ENCODE results near the gene AXIN2. TPM values are rescaled to one million over a fixed set of nuclear protein-coding genes. Genes with fewer than 3 reads are reported as not detected.

Gene AXIN2
- total RNA-seq, 1 donor from 2014 or later, result 3.7 TPM

DNA sequence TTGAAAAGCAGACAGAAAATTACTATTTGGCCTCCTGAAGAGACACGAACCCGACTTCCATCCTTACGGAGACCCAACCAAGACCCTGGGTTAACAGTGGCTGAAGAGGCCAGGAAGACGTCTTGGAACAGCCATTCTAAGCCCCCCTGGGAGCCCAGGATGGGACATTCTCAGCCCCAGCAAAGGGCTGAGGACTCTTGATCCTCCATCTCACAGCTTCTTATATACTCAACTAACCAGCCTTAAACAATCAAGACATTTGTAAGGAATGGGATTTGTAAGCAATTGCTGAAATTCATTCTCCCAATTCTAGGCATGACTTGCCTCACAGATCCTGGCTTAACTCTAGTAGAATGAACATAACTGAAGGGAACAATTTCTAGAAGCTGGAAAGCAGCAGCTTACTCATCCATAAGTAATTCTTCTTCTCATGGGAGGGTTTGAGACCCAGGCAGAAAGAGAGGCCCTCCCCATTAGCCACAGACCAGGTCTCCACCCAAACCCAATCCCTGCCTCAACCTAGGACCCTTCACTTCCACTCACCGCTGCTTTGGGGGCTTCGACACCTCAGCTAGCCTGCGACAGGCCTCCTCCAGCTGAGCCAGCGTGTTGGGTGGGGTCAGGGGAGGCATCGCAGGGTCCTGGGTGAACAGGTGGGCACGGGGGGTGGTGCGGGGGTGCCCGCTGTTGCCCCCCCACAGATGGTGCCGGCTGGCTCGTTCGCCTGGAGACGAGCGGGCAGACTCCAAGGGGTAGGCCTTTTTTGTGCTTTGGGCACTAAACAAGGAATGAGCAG lies 25.5 kb downstream of the AXIN2 start:
- TF ChIP-seq, protein P1, sequence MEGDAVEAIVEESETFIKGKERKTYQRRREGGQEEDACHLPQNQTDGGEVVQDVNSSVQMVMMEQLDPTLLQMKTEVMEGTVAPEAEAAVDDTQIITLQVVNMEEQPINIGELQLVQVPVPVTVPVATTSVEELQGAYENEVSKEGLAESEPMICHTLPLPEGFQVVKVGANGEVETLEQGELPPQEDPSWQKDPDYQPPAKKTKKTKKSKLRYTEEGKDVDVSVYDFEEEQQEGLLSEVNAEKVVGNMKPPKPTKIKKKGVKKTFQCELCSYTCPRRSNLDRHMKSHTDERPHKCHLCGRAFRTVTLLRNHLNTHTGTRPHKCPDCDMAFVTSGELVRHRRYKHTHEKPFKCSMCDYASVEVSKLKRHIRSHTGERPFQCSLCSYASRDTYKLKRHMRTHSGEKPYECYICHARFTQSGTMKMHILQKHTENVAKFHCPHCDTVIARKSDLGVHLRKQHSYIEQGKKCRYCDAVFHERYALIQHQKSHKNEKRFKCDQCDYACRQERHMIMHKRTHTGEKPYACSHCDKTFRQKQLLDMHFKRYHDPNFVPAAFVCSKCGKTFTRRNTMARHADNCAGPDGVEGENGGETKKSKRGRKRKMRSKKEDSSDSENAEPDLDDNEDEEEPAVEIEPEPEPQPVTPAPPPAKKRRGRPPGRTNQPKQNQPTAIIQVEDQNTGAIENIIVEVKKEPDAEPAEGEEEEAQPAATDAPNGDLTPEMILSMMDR (IDR thresholded peaks at IDR 0.05), result no peak
- Mint-ChIP-seq H3K36me3 (ENCODE audit: low read depth) (peaks cover 16% of the 10 kb centered on the region), H3K9me3 (ENCODE audit: low read depth) (no peaks in the 10 kb centered on the region), H3K27ac (ENCODE audit: unreplicated experiment) (no peak overlapping the region), H3K4me1 (ENCODE audit: low read depth) (peaks cover 30% of the 10 kb centered on the region), H3K4me3 (ENCODE audit: unreplicated experiment) (no peak overlapping the region), H3K27me3 (ENCODE audit: low read depth) (no peaks in the 10 kb centered on the region)
- no peak for DNase-seq (ENCODE audit: low spot score)

DNA sequence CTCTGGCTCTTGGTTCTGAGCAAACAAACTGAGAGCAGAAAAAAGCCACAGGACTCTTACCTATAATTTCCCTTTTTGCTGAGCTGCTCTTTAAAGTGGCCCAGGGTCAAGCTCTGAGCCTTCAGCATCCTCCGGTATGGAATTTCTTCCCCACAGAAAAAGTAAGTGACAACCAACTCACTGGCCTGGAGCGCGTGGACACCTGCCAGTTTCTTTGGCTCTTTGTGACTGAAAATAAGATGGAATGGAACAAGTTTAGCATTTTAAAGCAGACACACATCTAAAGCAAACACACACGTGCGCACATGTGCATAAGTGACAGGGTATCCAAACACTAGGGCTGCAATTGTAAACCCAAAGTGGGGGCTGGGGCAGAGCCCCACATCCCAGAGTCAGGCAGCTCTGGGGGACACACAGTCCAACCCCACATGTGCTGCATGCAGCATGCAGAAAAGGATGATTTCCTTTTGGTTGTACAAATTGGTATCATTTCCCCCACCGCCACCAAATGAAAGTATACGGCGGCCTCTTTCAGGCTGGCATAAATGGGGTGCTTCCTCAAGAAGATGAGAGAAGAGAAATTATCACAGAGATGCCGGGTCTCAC lies 27.5 kb downstream of the AXIN2 start:
- H3K36me3 Mint-ChIP-seq (ENCODE audit: low read depth), result peaks cover 17% of the 10 kb centered on the region
- H3K4me3 Mint-ChIP-seq (ENCODE audit: unreplicated experiment), result no peak overlapping the region
- peaks cover 31% of the 10 kb centered on the region for H3K4me1 Mint-ChIP-seq (ENCODE audit: low read depth)
- TF ChIP-seq, protein P1 (IDR thresholded peaks at IDR 0.05), result no peak
- H3K27ac Mint-ChIP-seq (ENCODE audit: unreplicated experiment), result no peak overlapping the region
- no peak for DNase-seq (ENCODE audit: low spot score)
- no peaks in the 10 kb centered on the region for H3K9me3 Mint-ChIP-seq (ENCODE audit: low read depth)
- no peaks in the 10 kb centered on the region for H3K27me3 Mint-ChIP-seq (ENCODE audit: low read depth)

DNA sequence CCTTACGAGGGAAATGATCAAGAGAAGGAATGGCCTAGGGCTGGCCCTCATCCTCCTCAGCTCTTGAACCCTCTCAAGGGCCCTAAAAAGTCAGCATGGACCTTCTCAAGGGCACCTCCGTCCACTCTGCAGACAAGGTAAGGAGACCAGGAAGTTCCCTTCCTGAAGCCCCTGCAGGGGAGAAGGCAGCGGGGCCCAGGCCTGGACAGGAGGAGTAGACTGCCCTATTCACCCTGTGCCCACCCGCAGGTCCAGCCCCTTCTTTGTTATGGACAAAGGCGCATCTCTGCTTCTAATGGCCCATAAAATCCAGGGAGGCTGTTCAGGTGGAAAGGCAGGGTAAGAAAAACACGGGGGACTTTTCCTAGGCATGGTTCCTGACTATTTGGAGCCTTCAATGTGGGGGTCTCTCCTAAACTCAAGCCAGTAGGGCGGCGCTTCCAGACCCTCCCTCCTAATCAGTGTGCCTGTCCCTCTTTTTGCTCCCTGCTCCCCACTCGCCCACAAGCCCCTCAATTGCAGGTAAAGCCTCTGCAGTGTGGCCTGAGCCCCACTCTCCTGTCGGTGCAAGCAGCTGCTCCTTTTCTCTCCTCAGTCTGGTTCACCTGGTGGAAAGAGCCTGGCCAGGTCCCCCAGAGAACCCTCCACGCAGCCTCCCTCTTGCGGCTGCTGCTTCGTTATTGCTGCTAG lies 28.2 kb downstream of the AXIN2 start:
- Mint-ChIP-seq H3K4me1 (ENCODE audit: low read depth) (peaks cover 29% of the 10 kb centered on the region), H3K36me3 (ENCODE audit: low read depth) (peaks cover 17% of the 10 kb centered on the region), H3K4me3 (ENCODE audit: unreplicated experiment) (no peak overlapping the region), H3K9me3 (ENCODE audit: low read depth) (no peaks in the 10 kb centered on the region), H3K27me3 (ENCODE audit: low read depth) (no peaks in the 10 kb centered on the region), H3K27ac (ENCODE audit: unreplicated experiment) (no peak overlapping the region)
- TF ChIP-seq, protein P1 (IDR thresholded peaks at IDR 0.05), result no peak
- DNase-seq (ENCODE audit: low spot score), result no peak

DNA sequence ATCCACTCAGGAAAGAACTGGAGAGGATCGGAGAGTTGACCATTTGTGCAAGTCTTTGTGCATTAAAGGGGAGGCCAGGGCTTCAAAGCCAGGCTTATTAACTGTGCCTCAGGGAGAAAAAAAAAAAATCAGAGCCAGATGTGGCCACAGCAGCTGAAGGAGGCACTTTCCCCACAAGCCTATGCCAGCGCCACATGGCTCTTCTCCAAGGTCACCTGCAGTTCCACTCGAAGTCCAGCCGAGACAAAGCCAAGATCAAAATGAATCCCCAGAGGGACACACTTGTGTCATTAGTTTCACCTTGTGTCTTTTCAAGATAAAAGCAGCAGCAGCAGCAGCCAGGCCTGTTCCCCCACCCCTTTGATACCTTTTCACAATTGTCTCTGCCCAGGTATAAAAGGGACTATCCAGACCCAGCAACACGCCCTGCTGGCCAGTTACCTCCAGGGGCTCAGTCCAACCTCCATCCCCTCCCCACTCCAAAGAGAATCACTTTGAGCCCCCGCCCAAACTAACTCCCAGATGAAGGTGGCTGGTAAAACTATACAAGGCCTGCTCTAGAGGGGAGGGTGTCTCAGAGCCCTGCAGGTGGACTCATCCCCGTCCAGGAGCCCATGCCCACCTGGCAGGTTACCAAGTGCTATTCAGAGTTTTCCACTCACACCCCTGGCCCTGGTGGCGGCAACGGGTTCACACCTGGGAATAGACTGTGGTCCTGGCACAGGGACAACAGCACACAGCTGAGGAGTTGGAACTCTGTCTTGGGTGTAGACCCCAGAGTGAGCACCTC lies 29.2 kb downstream of the AXIN2 start:
- H3K27ac Mint-ChIP-seq (ENCODE audit: unreplicated experiment), result no peak overlapping the region
- H3K27me3 Mint-ChIP-seq (ENCODE audit: low read depth), result no peaks in the 10 kb centered on the region
- TF ChIP-seq, protein P1 (IDR thresholded peaks at IDR 0.05), result no peak
- H3K4me1 Mint-ChIP-seq (ENCODE audit: low read depth), result peaks cover 29% of the 10 kb centered on the region
- no peak for DNase-seq (ENCODE audit: low spot score)
- no peak overlapping the region for H3K4me3 Mint-ChIP-seq (ENCODE audit: unreplicated experiment)
- H3K9me3 Mint-ChIP-seq (ENCODE audit: low read depth), result no peaks in the 10 kb centered on the region
- H3K36me3 Mint-ChIP-seq (ENCODE audit: low read depth), result peaks cover 18% of the 10 kb centered on the region

Data from chondrocyte (in vitro differentiated cells).